CD4-positive, alpha-beta T cell treated with Interleukin-2 at 100 ng/mL for 4 hours (primary cell): ENCODE data around the gene GNB1L.

Experiments
- DNase-seq: peaks from one replicate; pipeline ENCODE4 v3.0.0-alpha.2; 2020; ENCODE audit warnings: low spot score

The GNB1L gene

DNA sequence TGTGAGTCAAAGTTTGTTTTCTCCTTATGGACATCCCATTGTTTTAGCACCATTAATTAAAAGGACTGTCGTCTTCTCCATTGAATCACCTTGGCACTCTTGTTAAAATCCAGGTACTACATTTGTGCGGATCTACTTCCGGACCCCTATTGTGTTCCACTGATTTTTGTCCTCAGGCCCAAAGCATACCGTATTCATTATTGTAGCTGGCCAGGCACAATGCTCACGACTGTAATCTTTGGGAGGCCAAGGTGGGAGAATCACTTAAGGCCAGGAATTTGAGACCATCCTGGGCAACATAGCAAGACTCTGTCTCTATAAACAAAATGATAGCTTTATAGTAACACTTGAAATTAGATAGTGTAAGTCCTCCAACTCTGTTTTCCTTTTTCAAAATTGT lies 8.9 kb upstream of the GNB1L start:
- no peak for DNase-seq

DNA sequence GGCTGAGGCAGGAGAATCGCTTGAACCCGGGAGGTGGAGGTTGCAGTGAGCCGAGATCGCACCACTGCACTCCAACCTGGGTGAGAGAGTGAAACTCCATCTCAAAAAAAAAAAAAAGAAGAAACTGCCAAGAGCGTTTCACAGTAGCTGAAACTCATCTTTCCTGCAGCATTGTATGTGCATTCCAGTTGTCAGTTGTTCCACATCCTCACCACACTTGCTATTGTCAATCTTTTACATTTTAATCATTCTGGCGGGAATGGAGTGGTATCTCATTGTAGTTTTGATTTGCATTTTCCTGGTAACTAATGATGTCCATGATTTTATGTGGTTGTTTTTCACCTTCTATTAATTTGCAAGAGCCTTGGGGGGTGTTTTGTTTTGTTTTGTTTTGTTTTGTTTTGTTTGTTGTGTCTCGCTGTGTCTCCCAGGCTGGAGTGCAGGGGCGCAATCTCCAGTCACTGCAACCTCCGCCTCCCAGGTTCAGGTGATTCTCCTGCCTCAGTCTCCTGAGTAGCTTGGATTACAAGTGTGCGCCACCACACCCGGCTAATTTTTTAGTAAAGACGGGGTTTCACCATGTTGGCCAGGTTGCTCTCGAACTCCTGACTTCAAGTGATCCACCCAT lies 8.1 kb upstream of the GNB1L start:
- DNase-seq, result no peak

DNA sequence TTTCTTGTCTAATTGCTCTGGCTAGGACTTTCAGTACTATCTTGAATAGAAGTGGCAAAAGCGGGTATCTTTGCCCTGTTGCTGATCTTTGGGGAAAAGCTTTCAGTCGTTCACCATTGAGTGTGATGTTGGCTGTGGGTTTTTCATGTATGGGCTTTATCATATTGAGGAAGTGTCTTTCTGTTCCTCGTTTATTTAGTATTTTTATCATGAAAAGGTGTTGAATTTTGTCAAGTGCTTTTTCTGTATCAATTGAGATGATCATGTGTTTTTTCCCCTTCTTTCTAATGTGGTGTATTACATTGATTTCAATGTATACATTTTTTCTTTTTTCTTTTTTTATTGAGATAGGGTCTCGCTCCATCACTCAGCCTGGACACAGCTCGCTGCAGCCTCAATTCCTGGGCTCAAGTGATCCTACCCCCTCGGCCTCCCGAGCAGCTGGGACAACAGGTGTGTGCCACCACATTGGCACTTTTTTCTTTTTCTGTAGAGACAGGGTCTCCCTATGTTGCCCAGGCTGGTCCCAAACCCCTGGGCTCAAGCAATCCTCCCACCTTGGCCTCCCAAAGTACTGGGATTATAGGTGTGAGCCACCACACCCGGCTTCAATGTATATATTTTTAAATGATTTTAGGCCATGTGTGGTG lies 5.3 kb upstream of the GNB1L start:
- DNase-seq, result no peak

DNA sequence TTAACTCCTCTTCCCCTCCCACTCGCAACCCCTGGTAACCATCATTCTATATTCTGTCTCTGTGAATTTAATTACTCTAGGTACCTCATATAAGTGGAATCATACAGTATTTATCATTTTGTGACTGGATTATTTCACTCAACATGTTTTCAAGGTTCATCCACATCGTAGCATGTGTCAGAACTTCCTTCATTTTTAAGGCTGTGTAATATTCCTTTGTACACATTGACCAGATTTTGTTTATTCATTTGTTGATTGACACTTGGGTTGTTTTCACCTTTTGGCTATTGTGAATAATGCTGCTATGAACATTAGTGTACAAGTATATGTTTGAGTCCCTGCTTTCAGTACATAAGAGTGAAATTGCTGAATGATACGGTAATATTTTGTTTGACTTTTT lies 2.7 kb upstream of the GNB1L start:
- no peak for DNase-seq

DNA sequence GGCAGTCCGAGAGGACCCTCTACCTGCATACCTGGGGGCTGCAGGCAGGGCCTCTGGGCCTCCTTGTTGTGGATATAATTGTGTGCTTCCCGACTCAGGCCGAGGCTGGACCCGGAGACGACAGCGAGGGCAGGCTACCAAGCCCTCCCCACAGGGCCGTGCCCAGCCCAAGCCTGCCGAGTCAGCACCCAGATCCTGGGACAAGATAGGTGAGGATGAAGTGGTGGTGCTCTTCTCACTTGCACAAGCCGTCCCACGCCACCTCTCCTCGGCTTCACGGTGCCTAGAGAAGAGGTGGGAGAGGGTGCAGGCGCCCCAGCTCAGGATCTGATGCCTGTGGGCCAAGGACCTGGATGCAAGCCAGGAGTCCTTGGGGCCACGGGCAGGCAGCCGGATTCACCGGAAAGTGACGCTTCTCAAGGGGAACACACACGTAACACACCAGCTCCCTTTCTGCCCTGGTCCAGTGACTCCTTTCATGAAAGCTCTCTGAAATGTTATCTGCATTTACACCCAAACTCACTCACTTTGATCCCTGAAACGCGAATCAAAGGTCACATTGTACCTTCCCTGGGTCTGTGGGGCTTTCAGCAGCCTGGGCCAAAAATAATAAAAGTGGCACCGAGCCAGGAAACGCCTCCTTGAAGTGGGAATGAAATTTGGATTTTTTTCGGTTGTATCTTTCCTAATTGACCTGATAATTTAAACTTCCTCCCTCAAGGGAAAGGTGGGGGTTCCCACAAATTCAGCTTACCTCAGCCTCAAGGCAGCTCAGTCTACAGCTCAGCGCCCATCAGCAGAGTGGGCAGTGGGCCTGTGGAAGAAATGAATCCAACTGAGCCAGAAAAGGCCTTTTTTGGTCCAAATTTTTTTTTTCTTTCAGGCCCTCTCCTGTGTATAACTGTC lies 1.1 kb upstream of the GNB1L start:
- peak; percentile 51 for DNase-seq

DNA sequence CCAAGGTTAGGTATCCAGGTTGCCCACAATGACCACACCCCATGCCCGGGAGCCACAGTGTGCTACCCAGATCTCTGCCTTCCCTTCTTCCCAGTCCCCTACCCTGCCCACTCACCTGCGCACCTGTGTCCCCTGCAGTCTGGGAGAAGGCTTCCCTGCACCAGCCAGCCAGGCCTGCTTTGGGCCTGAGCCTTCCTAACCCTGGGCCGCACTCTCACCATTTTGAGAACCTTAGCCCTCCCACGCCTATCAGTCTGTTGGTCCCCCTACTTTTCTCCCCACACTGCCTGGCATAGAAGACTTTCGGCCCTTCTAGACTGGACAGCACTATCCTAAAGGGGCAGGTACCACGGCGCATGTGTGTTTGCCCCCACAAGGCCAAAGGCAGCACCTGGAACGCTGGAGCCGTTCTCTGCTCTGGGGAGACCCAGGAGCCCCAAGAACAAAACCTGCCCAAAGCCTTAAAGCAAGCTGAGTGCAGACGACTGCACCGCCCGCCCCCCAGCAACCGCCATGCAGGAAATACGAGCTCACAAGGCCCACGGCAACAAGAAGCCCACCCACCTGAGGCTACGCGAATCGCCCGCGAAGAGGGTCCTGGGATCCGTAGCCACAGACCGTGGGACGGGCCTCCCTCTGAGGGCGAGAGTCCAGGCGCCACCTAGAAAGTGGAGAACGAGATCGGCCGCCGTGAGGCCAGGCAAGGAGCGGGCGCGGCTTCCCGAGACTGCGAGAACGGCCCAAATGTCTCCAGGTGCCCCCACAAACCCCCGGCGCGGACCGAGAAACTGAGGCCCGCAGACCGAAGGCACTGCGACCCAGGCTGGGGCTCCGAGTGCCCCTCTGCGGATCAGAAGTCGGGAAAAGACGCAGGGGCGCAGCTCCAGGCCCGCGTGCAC lies 546 bp downstream of the GNB1L start:
- peak; percentile 10 for DNase-seq

DNA sequence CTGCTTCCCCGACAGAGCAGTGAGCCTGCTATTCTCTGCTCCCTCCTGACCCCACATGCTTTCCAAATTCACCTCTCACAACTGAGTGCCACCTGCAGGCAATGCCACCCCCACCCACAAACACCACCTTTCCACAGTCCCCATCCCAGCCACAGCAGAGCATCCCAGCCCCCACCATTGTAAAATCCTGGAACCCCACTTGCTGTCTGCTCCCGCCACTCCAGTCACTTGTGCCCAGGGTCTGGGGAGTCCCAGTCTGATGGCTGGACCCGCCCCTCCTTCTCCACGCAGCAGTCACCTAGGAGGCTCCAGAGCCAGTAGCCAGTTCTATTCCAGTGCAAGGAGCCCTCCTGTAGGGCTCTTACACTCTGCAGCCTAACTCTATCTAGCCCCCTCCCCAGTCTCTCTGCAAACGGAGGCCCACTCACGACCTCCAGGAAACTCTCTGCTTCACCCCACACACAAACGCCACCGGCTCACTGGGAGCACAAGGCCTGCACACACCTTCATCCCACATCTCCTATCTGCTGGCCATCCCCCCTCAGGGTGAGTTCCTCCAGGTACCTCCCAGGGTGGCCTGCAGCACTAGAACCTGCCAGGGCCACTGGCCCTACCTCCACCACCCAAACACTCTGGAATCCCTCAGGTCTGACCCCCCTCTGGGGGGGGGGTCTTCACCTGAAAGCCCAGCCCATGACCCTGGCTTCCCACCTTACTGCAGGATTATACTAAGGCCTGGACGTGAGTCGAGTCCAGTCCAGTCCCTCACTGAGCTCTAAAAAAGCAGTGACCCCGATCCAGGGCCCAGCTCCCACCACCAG lies 1.4 kb downstream of the GNB1L start:
- no peak for DNase-seq

DNA sequence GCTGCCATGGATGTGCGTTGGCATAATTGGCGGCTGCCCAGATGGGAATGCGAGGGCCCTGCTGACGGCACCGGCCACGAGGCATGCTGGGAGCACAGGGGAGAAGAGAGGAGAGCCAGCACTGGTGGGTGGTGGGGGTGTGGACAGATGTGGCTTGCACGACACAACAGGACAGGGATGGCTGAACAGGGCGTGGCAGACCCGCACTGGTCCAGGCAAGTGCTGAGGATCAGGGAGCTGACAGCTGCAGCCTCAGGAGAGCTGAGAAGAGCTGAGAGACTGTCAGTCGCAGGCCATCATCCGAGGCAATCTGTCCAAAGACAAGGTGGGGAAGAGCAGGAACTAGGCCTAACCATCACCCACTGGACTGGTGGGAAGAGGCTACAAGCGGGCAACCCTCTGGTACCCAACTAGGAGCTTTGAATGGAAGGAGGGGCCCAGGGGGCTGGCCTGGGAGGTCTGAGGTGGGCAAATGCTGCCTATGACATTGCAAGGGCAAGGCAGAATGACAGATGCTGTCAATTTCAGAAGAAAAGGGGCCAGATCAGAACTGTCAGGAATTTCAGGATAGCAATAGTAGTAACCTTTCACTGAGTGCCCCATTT lies 2.4 kb downstream of the GNB1L start:
- no peak for DNase-seq

DNA sequence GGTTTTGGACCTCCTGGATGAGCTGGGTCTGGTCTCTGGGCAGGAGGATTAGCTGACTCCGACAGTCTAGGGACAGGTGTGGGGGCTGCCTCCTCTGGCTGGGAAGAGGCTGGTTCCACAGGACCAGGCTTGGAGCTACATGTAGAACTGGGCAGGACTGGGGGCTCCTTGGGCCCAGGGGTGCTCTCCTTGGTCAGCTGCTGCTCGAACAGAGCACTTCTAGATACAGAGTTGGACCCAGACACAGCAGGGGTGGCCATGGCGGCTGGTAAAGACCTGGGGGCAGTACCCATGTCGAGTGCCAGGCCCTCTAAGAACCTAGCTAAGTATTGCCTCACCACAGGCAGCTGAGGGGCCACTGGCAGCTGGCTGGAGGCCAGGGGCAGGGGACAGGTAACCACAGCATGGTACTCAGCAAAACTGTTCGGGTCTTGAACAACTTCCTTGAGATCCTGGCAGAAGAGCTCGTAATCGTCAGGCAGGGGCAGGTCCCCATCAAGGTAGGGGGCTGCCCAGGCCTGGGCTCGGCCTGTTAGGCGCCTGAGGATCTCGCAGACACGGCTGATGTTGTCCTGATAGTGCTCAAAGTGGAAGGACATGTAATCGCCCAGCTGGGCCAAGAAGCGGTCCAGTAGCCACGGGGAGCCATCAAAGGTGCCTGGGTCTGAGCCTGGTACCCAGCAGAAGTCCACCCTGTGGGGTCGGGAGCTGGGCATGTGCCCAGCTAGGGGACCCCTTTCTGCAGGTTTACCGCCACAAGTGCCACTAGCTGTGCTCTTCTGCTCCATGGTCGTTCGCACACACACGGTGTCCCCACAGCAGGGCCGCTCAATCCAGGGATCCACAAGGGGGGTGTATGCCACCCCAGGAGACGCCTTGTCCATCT lies 3.1 kb downstream of the GNB1L start:
- no peak for DNase-seq

DNA sequence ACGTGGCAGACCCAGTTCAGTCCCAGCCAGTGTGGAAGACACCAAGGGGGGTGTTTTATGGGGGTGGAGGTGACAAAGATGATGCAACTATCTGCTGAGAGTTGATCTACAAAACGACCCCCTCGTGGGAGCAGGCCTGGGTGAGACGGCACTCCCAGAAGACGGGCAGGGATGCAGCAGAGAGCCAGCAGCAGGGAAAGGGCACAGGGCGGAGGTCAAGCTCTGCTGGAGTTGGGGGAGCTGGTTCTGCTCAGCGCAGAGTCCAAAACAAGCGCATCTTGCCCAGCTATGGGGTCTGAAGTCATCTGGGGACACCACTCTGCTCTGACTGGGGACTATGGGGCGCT lies 3.9 kb downstream of the GNB1L start:
- DNase-seq, result no peak

DNA sequence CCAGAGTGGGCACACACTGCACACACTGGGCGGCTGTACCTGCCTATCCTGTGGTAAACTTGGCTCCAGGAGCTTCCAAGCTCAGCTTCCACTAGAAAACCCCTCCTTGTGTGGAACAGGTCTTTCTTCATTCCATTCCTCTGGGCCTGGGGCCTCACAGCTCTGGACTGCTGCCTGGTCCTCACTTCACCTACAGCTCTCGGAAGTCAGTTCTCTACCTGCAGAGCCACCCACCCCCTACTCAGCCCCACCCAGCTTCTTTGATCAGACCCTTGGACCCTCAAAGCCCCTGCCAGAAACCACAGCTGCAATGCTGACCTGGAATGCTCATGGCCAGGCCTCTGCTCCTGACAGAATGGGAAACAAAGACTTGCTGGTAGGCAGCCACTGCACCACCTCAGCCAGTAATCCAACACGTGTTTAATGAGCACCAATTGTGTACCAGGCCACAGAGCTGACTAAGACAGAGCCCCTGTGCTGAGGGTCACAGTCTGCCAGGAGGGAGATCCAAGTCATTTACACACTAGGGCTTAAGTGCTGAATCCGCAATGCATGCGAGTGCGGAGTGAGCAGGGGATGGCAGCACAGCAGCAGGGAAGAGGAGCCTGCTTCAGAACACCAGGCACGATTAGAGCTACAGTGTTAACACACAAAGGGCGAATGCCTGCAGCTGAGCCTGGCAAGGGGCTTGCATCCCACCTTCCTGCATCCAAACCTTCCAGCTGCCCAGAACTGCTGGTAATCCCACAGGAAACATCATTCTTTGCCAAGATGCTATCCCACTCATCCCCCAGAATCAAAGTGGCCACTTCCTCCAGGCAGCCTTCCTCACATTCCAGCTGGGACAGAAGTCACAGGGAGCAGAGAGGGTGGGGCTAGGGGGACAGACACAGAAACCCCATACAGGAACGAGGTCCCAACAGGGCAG lies 4.6 kb downstream of the GNB1L start:
- no peak for DNase-seq

DNA sequence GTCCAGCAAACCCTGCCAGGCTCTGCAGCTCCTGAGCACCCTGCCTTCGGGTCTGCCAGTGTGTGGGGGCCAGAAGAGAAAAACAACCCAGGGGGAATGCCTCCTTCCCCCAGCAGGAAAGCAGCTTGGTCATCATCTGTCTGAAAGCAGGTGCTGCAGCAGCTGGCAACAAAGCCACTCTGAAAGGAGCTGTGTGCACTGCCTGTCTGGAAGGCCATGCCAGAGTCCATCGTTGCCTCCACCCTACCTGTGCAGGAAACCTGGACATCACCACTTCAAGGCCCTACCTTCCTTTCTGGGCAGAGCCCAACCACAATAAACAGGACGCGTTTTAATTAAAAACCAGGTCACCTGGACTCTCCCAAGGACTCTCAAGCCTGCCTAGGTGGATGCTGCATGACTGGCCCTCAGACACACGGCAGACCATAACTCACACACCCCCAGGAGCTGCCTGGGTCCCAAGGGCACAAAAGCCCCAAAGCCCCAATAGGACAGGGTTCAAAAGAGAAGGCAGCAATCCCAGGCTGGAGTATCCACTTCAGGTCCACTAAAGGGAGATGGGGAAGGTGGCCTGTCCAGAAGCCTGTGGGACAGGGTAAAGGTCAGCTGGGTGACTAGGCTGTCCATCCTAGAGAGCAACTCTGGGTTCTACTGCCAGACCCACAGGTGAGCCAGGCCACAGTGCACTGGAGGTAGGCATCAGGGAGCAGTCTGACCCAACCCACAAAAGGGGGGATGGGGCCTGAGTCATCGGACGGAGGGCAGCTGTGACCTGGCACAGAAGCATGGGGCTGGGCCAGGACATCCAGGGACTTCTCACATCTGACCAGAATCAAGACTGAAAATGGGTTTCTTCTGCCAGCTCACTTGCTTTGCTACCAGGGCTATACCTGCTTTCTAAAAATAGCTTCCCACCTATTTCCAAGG lies 6.1 kb downstream of the GNB1L start:
- no peak for DNase-seq

DNA sequence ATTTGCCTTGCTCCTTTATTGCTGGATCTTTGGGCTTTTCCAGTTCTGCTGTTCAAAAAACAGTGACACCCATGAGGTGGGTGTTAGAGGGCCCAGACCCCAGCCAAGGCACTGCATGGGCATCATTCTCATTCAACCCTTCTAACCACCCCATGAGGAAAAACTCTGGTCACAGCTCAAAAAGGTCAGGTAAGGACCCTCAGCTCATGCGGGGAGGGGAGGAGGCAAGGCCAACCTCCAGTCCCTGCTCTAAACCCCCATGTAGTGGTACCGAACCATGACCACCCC lies 7.4 kb downstream of the GNB1L start:
- no peak for DNase-seq

DNA sequence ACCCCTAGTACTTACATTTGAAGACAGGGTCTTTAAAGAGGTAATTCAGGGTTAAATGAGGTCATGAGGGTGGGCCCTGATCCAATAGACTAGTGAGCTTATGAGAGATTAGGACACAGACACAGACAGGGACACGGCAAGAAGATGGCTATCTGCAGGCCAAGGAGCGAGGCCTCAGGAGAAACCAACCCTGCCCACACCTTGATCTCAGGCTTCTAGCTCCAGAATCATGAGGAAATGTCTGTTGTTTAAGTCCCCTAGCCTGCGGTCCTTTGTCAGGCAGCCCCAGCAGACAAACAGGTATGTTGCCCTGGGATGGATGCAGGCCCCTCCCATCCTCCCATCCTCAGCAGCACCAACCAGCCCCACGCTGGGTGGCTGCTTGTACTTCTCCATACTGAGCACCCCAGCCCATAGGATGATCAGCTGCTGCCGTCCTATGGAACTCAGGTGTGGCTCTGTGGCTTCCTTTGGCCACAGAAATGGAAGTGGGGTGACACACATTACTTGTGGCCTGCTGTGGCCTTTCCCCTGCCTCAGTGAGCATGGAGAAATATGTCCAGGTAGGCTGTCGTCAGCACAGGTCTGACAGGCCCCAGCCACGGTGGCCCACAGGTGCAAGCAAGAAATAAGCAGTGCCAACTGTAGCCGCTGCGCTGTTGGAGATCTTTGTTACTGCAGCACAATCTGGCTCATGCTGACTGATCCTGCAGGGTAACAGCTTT lies 7.9 kb downstream of the GNB1L start:
- DNase-seq, result no peak

DNA sequence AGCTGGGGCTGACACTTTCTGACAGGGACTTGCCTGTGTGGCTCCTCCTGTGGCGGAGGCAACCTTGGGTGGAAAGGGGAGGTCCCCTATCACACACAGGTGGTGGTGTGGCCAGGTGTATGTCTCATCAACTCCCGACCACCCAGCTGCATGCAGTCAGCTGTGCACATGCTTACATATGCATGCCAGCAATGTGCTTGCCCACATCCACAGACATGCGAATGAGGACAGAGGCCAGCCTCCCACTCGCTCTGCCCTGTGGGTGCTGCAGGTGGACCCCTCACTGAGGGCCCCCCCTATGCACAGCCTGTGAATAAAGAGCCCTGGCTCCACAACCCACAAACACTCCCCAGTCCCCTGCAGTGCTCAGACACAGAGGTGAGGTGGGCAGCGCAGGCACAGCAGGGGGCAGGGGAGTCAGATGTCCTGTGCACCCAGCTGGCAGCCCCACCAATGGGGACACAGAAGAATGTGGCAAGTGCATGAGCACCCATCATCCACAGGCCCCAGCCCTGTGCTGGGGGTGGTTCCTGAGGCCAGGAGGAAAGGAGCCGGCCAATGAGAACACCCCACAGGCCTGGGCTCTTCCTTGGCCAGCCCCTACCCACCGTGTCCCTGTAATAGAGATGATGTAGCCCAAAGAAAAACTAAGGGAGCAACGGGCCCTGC lies 9.5 kb downstream of the GNB1L start:
- no peak for DNase-seq

DNA sequence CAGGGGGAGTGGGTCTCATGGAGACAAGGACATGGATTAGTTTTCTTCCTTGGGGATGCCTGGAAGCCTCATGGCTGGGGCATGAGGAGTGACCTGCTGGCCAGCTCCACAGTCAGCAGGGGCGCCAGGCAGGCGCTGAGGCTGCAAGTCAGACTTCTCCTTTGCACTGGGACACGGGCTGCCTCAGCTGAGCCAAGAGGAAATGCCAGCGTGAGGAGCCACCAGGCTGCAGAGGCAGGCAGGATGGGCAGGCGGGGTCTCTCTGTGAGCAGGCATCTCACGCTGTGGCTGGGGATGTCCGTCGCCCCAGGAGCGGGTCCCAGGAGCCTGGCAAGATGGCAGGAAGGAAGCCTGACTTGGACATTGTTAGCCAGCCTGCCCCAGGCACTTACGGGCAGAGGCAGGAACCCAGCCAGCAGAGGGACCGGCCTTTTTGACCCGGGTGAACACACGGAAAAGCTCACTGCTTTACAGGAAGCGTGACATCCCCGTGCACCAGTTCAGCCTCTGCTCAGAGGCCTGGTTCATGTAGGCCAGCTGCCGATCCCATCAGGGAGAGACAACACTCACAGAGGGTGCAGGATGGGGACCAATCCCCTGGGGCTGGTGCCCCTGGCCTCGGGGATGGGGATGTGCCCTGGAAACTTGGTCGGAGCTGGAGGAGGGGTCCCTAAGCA lies 10.2 kb downstream of the GNB1L start:
- DNase-seq, result peak; percentile 9
